Transverse colon (tissue), 3 donors: ENCODE results near the gene STIP1.

Experiments used
- CTCF ChIP-seq, 5 experiments: fragments of 200-600 bp in 3 of 5; fragments of 450-650 bp in 2 of 5; sonication (generic) in 3 of 5; IDR thresholded peaks; 1 replicate in 2 of 5; 2 replicates in 3 of 5; pipeline ENCODE4 v1.5.1; 2016 to 2017; ENCODE audit warnings: antibody characterized with exemption in 5 of 5, inconsistent platforms in 3 of 5, mild to moderate bottlenecking in 2 of 5, moderate library complexity in 1 of 5
- EP300 ChIP-seq: sonication (generic); formaldehyde crosslinking; IDR thresholded peaks from one replicate; pipeline ENCODE4 v1.6.1; 2017; ENCODE audit warnings: antibody characterized with exemption, low read depth
- POLR2A ChIP-seq: fragments of 450-650 bp; IDR thresholded peaks from one replicate; pipeline ENCODE4 v1.6.1; 2016; ENCODE audit warnings: antibody characterized with exemption, mild to moderate bottlenecking, moderate library complexity

GRCh38 chr11:64232182-64232966 is 46.4 kb downstream of the STIP1 start:
- TF ChIP-seq CTCF (IDR thresholded peaks at IDR 0.05) (no peak), EP300 (no peak), POLR2A (no peak)
